H9 (cell line): ENCODE data around the gene YAP1. TPM values are rescaled to one million over a fixed set of nuclear protein-coding genes. Genes with fewer than 3 reads are reported as not detected.
A peak's percentile ranks its signal among the peaks of the same experiment; 100 is the strongest.

Experiments
- DNase-seq: peaks from one replicate; pipeline ENCODE4 v3.0.0-alpha.2; 2017
- H2AFZ ChIP-seq: one replicate; pipeline ENCODE4 v1.6.1; 2013; ENCODE audit warnings: mild to moderate bottlenecking, low read length, control low read depth, moderate library complexity
- H2AK5ac ChIP-seq: 2 replicates; pipeline ENCODE4 v1.6.1; 2013; ENCODE audit warnings: low read length, control low read depth, mixed read lengths; ENCODE audit not compliant: insufficient read length
- H2BK120ac ChIP-seq: one replicate; pipeline ENCODE4 v1.6.1; 2013; ENCODE audit warnings: low read depth, mild to moderate bottlenecking, low read length, control low read depth, inconsistent platforms; ENCODE audit not compliant: poor library complexity, severe bottlenecking
- H2BK12ac ChIP-seq: 2 replicates; pipeline ENCODE4 v1.6.1; 2013; ENCODE audit warnings: low read length, control low read depth, mixed read lengths, low read depth; ENCODE audit not compliant: insufficient read length
- H2BK15ac ChIP-seq: 2 replicates; pipeline ENCODE4 v1.6.1; 2013; ENCODE audit warnings: low read depth, low read length, control low read depth
- H2BK20ac ChIP-seq: one replicate; pipeline ENCODE4 v1.6.1; 2013; ENCODE audit warnings: low read depth, mild to moderate bottlenecking, low read length, control low read depth, inconsistent platforms; ENCODE audit not compliant: poor library complexity, severe bottlenecking
- H2BK5ac ChIP-seq: 2 replicates; pipeline ENCODE4 v1.6.1; 2013; ENCODE audit warnings: low read length, control low read depth, mixed read lengths; ENCODE audit not compliant: insufficient read length
- H3K14ac ChIP-seq: 2 replicates; pipeline ENCODE4 v1.6.1; 2013; ENCODE audit warnings: low read length, control low read depth; ENCODE audit not compliant: insufficient read depth
- H3K18ac ChIP-seq: 2 replicates; pipeline ENCODE4 v1.6.1; 2013; ENCODE audit warnings: low read depth, mild to moderate bottlenecking, mixed read lengths, low read length, control low read depth; ENCODE audit not compliant: insufficient read length
- H3K23ac ChIP-seq: 2 replicates; pipeline ENCODE4 v1.6.1; 2013; ENCODE audit warnings: low read length, control low read depth, mixed read lengths, low read depth; ENCODE audit not compliant: insufficient read length
- H3K23me2 ChIP-seq: 2 replicates; pipeline ENCODE4 v1.6.1; 2013; ENCODE audit warnings: low read depth, mild to moderate bottlenecking, mixed read lengths, low read length, control low read depth; ENCODE audit not compliant: insufficient read length, poor library complexity, severe bottlenecking
- H3K27ac ChIP-seq: 2 replicates; pipeline ENCODE4 v1.5.1; 2013; ENCODE audit warnings: low read length, control low read depth, mixed read lengths, low read depth; ENCODE audit not compliant: insufficient read length
- H3K27me3 ChIP-seq: 2 replicates; pipeline ENCODE4 v1.6.1; 2013; ENCODE audit warnings: low read length, control low read depth, inconsistent platforms; ENCODE audit not compliant: insufficient read depth
- H3K4ac ChIP-seq: 2 replicates; pipeline ENCODE4 v1.6.1; 2013; ENCODE audit warnings: low read depth, mild to moderate bottlenecking, control low read depth, inconsistent platforms, low read length, moderate library complexity
- H3K4me1 ChIP-seq: 2 replicates; pipeline ENCODE4 v1.6.1; 2013; ENCODE audit warnings: low read length, control low read depth, inconsistent platforms; ENCODE audit not compliant: insufficient read depth
- H3K4me2 ChIP-seq: 2 replicates; pipeline ENCODE4 v1.6.1; 2013; ENCODE audit warnings: low read length, control low read depth, mixed read lengths; ENCODE audit not compliant: insufficient read length, insufficient read depth
- H3K56ac ChIP-seq: 2 replicates; pipeline ENCODE4 v1.6.1; 2013; ENCODE audit warnings: low read depth, mild to moderate bottlenecking, mixed read lengths, low read length, control low read depth; ENCODE audit not compliant: insufficient read length
- H3K79me1 ChIP-seq: 2 replicates; pipeline ENCODE4 v1.6.1; 2013; ENCODE audit warnings: low read depth, mild to moderate bottlenecking, moderate library complexity, low read length, control low read depth, inconsistent platforms; ENCODE audit not compliant: insufficient read depth, poor library complexity, severe bottlenecking
- H3K79me2 ChIP-seq: 2 replicates; pipeline ENCODE4 v1.6.1; 2013; ENCODE audit warnings: low read length, control low read depth, inconsistent platforms; ENCODE audit not compliant: insufficient read depth
- H3K9ac ChIP-seq: 2 replicates; pipeline ENCODE4 v1.6.1; 2013; ENCODE audit warnings: low read length, control low read depth, mixed read lengths; ENCODE audit not compliant: insufficient read length; ENCODE audit errors: extremely low read depth
- H3K9me3 ChIP-seq: one replicate; pipeline ENCODE4 v1.6.1; 2013; ENCODE audit warnings: low read depth, low read length, inconsistent platforms; ENCODE audit not compliant: control insufficient read depth
- H3T11ph ChIP-seq: one replicate; pipeline ENCODE4 v1.6.1; 2013; ENCODE audit warnings: mild to moderate bottlenecking, low read length, control low read depth, inconsistent platforms
- H4K20me1 ChIP-seq: one replicate; pipeline ENCODE4 v1.6.1; 2013; ENCODE audit not compliant: control insufficient read depth, insufficient read length, insufficient read depth
- H4K5ac ChIP-seq: 2 replicates; pipeline ENCODE4 v1.6.1; 2013; ENCODE audit warnings: low read depth, mild to moderate bottlenecking, mixed read lengths, low read length, control low read depth; ENCODE audit not compliant: insufficient read length
- H4K8ac ChIP-seq: replicated peaks from 2 replicates; pipeline ENCODE4 v1.6.1; 2013; ENCODE audit warnings: low read length, control low read depth, mixed read lengths, low read depth; ENCODE audit not compliant: insufficient read length
- H4K91ac ChIP-seq: 2 replicates; pipeline ENCODE4 v1.6.1; 2013; ENCODE audit warnings: low read depth, mild to moderate bottlenecking, moderate library complexity, mixed read lengths, low read length, control low read depth; ENCODE audit not compliant: insufficient read length
- H3K27ac Mint-ChIP-seq, 3 experiments: 2 replicates in 2 of 3; 3 replicates in 1 of 3; pipeline ENCODE4 v1.8.0; 2020 to 2021; ENCODE audit warnings: mixed read lengths in 3 of 3, mild to moderate bottlenecking in 1 of 3, moderate library complexity in 1 of 3
- H3K27me3 Mint-ChIP-seq: 2 replicates; pipeline ENCODE4 v1.8.0; 2021; ENCODE audit warnings: low read depth, mild to moderate bottlenecking, moderate library complexity, mixed read lengths
- H3K36me3 Mint-ChIP-seq, 3 experiments: 2 replicates in 2 of 3; 3 replicates in 1 of 3; pipeline ENCODE4 v1.8.0; 2020 to 2021; ENCODE audit warnings: low read depth in 3 of 3, mixed read lengths in 3 of 3; ENCODE audit not compliant: insufficient read depth in 1 of 3
- H3K4me1 Mint-ChIP-seq, 2 experiments: 2 replicates each; pipeline ENCODE4 v1.8.0; 2020; ENCODE audit warnings: mixed read lengths in 2 of 2
- H3K4me3 Mint-ChIP-seq, 2 experiments: 2 replicates in 1 of 2; 3 replicates in 1 of 2; pipeline ENCODE4 v1.8.0; 2020 to 2021; ENCODE audit warnings: mild to moderate bottlenecking in 2 of 2, mixed read lengths in 2 of 2, moderate library complexity in 1 of 2
- H3K9me3 Mint-ChIP-seq, 2 experiments: 2 replicates in 1 of 2; 3 replicates in 1 of 2; pipeline ENCODE4 v1.8.0; 2020; ENCODE audit warnings: mild to moderate bottlenecking in 2 of 2, mixed read lengths in 2 of 2, moderate library complexity in 1 of 2
- CTCF ChIP-seq: fragments of 200-600 bp; sonication (generic); conservative IDR thresholded peaks from 3 replicates; pipeline ENCODE4 v1.8.0; 2021; ENCODE audit warnings: antibody characterized with exemption, mild to moderate bottlenecking
- WGBS: extraction: QIAGEN DNeasy Blood & Tissue Kit; methylation state at CpG from one replicate; pipeline ENCODE4 v1.1.7; 2013; ENCODE audit warnings: missing lambda C conversion rate, low lambda C conversion rate, mixed read lengths; ENCODE audit not compliant: insufficient read length; ENCODE audit errors: extremely low coverage; 5-methylcytosine and 5-hydroxymethylcytosine counted together
- total RNA-seq: library from RNA; stranded (reverse); gene quantifications from 2 replicates; pipeline ENCODE4 v1.2.1, GENCODE V29; 2021

The YAP1 gene
- total RNA-seq, 1 experiment from 2014 or later = 124 TPM

GRCh38 chr11:102121329-102121728, 11.1 kb downstream of the YAP1 start:
- H3K36me3 Mint-ChIP-seq = peaks cover 39 to 52% (median 52%) of the 10 kb centered on the region in 3 experiments
- H3K23me2 ChIP-seq = no peaks in the 10 kb centered on the region
- no peak overlapping the region for H3K23ac ChIP-seq
- H3K4me2 ChIP-seq = no peak overlapping the region
- H3K79me2 ChIP-seq = peaks cover 18% of the 10 kb centered on the region; the same call in 1 of the 2 replicates
- H2BK5ac ChIP-seq = no peak overlapping the region
- no peak overlapping the region for H3K27ac ChIP-seq
- no peak overlapping the region for H3K18ac ChIP-seq
- H3K9me3 ChIP-seq = no peaks in the 10 kb centered on the region
- H3K27ac Mint-ChIP-seq = peak overlapping the region in 1 of 3 experiments; percentile 76; a peak in 1 of 7 replicates
- H2BK20ac ChIP-seq = no peak overlapping the region
- H4K5ac ChIP-seq = no peak overlapping the region
- DNase-seq = no peak
- H3K4me1 ChIP-seq = peaks cover 6% of the 10 kb centered on the region
- peaks cover 29 to 30% of the 10 kb centered on the region in 2 experiments for H3K9me3 Mint-ChIP-seq
- no peak overlapping the region for H3K56ac ChIP-seq
- no peaks in the 10 kb centered on the region for H3K27me3 ChIP-seq
- H2BK12ac ChIP-seq = no peak overlapping the region
- no peak overlapping the region for H3T11ph ChIP-seq
- H3K4me3 Mint-ChIP-seq = no peak overlapping the region
- no peak overlapping the region for H3K9ac ChIP-seq
- no peak overlapping the region for H3K4ac ChIP-seq
- TF ChIP-seq CTCF = no peak
- no peaks in the 10 kb centered on the region for H4K20me1 ChIP-seq
- no peak overlapping the region for H2BK120ac ChIP-seq
- WGBS = no CpG with 5 or more reads among the region's 2 CpGs
- H3K14ac ChIP-seq = no peak overlapping the region
- no peak overlapping the region for H2BK15ac ChIP-seq
- peaks cover 53 to 56% of the 10 kb centered on the region in 2 experiments for H3K4me1 Mint-ChIP-seq
- H3K79me1 ChIP-seq = peaks cover 6% of the 10 kb centered on the region
- no peak overlapping the region for H4K91ac ChIP-seq
- H2AFZ ChIP-seq = no peak overlapping the region
- no peaks in the 10 kb centered on the region; the same call in 1 of the 2 replicates for H3K27me3 Mint-ChIP-seq
- H2AK5ac ChIP-seq = no peak overlapping the region
- H4K8ac ChIP-seq = no peak overlapping the region
